Ureter (tissue), 1 donor: Measurements from ENCODE around the gene SMIM22. TPM values are rescaled to one million over a fixed set of nuclear protein-coding genes. Genes with fewer than 3 reads are reported as not detected.
"Not testable (repeated sequence)": the region's sequence is repeated elsewhere in the genome, so short reads cannot be mapped to it uniquely, and the experiment has no call there.

Experiments
- DNase-seq: peaks from one replicate; pipeline ENCODE4 v3.0.0-alpha.2; 2020; ENCODE audit warnings: low spot score
- total RNA-seq: library from RNA; stranded (reverse); gene quantifications from one replicate; pipeline ENCODE4 v1.2.4, GENCODE V29; 2023
- donor health status: DM: yes; HTN: yes; CAD: no.

SMIM22 gene
- total RNA-seq, 1 donor from 2014 or later = 225 TPM

GRCh38 chr16:4768549-4769305 lies 26.4 kb upstream of the SMIM22 start:
- DNase-seq = peak; percentile 98

- DNase-seq = no peak
Measured at GRCh38 chr16:4769306-4769638, 25.9 kb upstream of the SMIM22 start.

- no peak for DNase-seq
Measured at GRCh38 chr16:4771646-4772045, 23.5 kb upstream of the SMIM22 start.

GRCh38 chr16:4772351-4772750 lies 22.8 kb upstream of the SMIM22 start:
- no peak for DNase-seq

GRCh38 chr16:4775005-4775404 lies 20.2 kb upstream of the SMIM22 start:
- no peak for DNase-seq

GRCh38 chr16:4776141-4776705 lies 18.9 kb upstream of the SMIM22 start:
- no peak for DNase-seq

GRCh38 chr16:4777339-4778049 lies 17.7 kb upstream of the SMIM22 start:
- DNase-seq = no peak

GRCh38 chr16:4778050-4778392 lies 17.1 kb upstream of the SMIM22 start:
- no peak for DNase-seq

GRCh38 chr16:4780235-4780634 lies 14.9 kb upstream of the SMIM22 start:
- DNase-seq = no peak

GRCh38 chr16:4783251-4783950 lies 11.8 kb upstream of the SMIM22 start:
- DNase-seq = no peak

GRCh38 chr16:4783951-4784336 lies 11.2 kb upstream of the SMIM22 start:
- no peak for DNase-seq

GRCh38 chr16:4784444-4784987 lies 10.7 kb upstream of the SMIM22 start:
- DNase-seq = not testable (repeated sequence)

GRCh38 chr16:4785758-4786433 lies 9.3 kb upstream of the SMIM22 start:
- DNase-seq = no peak

- DNase-seq = no peak
Measured at GRCh38 chr16:4787068-4787467, 8.1 kb upstream of the SMIM22 start.

GRCh38 chr16:4787627-4788482 lies 7.3 kb upstream of the SMIM22 start, which contains the start of gene SEPTIN12:
SEPTIN12 (minus strand) TSS chr16:4788345; CDS start chr16:4787645, 700 bp downstream.
- DNase-seq = no peak

GRCh38 chr16:4788489-4788889 lies 6.7 kb upstream of the SMIM22 start:
- DNase-seq = no peak

- DNase-seq = no peak
Measured at GRCh38 chr16:4788910-4789309, 6.3 kb upstream of the SMIM22 start.

- DNase-seq = no peak
Measured at GRCh38 chr16:4790261-4790660, 4.9 kb upstream of the SMIM22 start.

- DNase-seq = no peak
Measured at GRCh38 chr16:4790871-4791270, 4.3 kb upstream of the SMIM22 start.

GRCh38 chr16:4792951-4793513 lies 2.1 kb upstream of the SMIM22 start:
- DNase-seq = no peak
